ENCODE data around the gene ZNF514.

DNA sequence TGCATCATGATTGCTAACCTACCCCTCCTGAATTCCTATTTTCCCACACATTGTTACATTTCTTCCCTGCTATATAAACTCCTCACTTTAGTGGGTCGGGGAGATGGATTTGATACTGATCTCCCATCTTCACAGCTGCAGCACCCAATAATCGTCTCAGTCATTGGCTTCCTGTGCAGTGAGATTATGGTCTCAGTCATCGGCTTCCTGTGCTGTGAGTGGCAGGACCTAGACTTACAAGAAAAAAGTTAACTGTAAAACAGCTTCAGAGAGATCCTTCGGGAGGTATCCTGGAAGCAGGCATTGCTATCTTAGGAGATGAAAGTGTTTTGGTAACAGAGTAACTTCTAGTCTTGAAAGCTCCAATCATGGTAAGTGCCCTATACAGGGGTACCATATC lies 44.3 kb upstream of the ZNF514 start:
- TF ChIP-seq, protein P1, sequence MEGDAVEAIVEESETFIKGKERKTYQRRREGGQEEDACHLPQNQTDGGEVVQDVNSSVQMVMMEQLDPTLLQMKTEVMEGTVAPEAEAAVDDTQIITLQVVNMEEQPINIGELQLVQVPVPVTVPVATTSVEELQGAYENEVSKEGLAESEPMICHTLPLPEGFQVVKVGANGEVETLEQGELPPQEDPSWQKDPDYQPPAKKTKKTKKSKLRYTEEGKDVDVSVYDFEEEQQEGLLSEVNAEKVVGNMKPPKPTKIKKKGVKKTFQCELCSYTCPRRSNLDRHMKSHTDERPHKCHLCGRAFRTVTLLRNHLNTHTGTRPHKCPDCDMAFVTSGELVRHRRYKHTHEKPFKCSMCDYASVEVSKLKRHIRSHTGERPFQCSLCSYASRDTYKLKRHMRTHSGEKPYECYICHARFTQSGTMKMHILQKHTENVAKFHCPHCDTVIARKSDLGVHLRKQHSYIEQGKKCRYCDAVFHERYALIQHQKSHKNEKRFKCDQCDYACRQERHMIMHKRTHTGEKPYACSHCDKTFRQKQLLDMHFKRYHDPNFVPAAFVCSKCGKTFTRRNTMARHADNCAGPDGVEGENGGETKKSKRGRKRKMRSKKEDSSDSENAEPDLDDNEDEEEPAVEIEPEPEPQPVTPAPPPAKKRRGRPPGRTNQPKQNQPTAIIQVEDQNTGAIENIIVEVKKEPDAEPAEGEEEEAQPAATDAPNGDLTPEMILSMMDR (conservative IDR thresholded peaks at IDR 0.05), result no peak
- TF ChIP-seq EZH2 (IDR thresholded peaks at IDR 0.05; ENCODE audit: low read depth), result no peak
